Measurements from ENCODE around the gene STIP1. TPM values are rescaled to one million over a fixed set of nuclear protein-coding genes. Genes with fewer than 3 reads are reported as not detected.

Gene STIP1
- total and polyA plus RNA-seq, 10 of the 15 experiments (the other 5 are each of a cell fraction or from before 2014, with no cell fraction given), result 25.2 to 291 (median 191) TPM

DNA sequence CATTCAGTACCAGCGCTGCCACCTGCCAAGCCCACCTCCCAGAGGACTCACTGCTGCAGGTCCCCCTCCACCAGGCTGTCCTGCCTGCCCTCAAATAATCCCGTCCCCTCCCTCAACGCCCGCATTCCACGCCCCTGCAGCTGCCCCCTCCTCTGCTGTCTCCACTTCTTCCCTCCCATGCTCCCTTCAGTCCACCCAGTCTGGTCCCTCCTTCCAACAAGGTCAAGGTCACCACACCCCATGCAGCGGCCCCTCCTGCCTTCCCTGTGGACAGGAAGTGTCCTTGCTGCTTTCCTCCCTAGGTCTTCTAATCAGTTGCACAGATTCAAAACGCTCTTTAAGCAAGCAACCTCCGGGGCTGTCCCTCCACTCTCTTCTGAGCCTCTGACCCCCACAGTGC lies 32.2 kb upstream of the STIP1 start:
- BruUV-seq (replicated peaks), result no TSS peak

More for the DNA sequence above, 32.2 kb upstream of the STIP1 start:
- TF ChIP-seq, protein P1, sequence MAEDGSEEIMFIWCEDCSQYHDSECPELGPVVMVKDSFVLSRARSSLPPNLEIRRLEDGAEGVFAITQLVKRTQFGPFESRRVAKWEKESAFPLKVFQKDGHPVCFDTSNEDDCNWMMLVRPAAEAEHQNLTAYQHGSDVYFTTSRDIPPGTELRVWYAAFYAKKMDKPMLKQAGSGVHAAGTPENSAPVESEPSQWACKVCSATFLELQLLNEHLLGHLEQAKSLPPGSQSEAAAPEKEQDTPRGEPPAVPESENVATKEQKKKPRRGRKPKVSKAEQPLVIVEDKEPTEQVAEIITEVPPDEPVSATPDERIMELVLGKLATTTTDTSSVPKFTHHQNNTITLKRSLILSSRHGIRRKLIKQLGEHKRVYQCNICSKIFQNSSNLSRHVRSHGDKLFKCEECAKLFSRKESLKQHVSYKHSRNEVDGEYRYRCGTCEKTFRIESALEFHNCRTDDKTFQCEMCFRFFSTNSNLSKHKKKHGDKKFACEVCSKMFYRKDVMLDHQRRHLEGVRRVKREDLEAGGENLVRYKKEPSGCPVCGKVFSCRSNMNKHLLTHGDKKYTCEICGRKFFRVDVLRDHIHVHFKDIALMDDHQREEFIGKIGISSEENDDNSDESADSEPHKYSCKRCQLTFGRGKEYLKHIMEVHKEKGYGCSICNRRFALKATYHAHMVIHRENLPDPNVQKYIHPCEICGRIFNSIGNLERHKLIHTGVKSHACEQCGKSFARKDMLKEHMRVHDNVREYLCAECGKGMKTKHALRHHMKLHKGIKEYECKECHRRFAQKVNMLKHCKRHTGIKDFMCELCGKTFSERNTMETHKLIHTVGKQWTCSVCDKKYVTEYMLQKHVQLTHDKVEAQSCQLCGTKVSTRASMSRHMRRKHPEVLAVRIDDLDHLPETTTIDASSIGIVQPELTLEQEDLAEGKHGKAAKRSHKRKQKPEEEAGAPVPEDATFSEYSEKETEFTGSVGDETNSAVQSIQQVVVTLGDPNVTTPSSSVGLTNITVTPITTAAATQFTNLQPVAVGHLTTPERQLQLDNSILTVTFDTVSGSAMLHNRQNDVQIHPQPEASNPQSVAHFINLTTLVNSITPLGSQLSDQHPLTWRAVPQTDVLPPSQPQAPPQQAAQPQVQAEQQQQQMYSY (CRISPR knock-in tag; IDR thresholded peaks at IDR 0.05), result no peak
- TF ChIP-seq MEF2B (IDR thresholded peaks at IDR 0.05; ENCODE audit: partially characterized antibody, poor library complexity, severe bottlenecking) (no peak), TCF3 (IDR thresholded peaks at IDR 0.05; ENCODE audit: borderline replicate concordance, insufficient read depth, low read depth, low read length) (no peak), MTA3 (IDR thresholded peaks at IDR 0.05; ENCODE audit: borderline replicate concordance, low read length) (no peak), BHLHE40 (IDR thresholded peaks at IDR 0.05; ENCODE audit: borderline replicate concordance in 1 of 2, low read depth in 2 of 2, low read length in 1 of 2) (no peak), BACH1 (IDR thresholded peaks at IDR 0.05; ENCODE audit: borderline replicate concordance) (no peak), MTA2 (IDR thresholded peaks at IDR 0.05; ENCODE audit: low read depth) (no peak)
- TF ChIP-seq, protein P2, sequence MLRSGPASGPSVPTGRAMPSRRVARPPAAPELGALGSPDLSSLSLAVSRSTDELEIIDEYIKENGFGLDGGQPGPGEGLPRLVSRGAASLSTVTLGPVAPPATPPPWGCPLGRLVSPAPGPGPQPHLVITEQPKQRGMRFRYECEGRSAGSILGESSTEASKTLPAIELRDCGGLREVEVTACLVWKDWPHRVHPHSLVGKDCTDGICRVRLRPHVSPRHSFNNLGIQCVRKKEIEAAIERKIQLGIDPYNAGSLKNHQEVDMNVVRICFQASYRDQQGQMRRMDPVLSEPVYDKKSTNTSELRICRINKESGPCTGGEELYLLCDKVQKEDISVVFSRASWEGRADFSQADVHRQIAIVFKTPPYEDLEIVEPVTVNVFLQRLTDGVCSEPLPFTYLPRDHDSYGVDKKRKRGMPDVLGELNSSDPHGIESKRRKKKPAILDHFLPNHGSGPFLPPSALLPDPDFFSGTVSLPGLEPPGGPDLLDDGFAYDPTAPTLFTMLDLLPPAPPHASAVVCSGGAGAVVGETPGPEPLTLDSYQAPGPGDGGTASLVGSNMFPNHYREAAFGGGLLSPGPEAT (IDR thresholded peaks at IDR 0.05; ENCODE audit: low read depth), result no peak
- TF ChIP-seq, protein P3, sequence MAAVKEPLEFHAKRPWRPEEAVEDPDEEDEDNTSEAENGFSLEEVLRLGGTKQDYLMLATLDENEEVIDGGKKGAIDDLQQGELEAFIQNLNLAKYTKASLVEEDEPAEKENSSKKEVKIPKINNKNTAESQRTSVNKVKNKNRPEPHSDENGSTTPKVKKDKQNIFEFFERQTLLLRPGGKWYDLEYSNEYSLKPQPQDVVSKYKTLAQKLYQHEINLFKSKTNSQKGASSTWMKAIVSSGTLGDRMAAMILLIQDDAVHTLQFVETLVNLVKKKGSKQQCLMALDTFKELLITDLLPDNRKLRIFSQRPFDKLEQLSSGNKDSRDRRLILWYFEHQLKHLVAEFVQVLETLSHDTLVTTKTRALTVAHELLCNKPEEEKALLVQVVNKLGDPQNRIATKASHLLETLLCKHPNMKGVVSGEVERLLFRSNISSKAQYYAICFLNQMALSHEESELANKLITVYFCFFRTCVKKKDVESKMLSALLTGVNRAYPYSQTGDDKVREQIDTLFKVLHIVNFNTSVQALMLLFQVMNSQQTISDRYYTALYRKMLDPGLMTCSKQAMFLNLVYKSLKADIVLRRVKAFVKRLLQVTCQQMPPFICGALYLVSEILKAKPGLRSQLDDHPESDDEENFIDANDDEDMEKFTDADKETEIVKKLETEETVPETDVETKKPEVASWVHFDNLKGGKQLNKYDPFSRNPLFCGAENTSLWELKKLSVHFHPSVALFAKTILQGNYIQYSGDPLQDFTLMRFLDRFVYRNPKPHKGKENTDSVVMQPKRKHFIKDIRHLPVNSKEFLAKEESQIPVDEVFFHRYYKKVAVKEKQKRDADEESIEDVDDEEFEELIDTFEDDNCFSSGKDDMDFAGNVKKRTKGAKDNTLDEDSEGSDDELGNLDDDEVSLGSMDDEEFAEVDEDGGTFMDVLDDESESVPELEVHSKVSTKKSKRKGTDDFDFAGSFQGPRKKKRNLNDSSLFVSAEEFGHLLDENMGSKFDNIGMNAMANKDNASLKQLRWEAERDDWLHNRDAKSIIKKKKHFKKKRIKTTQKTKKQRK (IDR thresholded peaks at IDR 0.05; ENCODE audit: low read depth, low read length), result no peak
- TF ChIP-seq, protein P4, sequence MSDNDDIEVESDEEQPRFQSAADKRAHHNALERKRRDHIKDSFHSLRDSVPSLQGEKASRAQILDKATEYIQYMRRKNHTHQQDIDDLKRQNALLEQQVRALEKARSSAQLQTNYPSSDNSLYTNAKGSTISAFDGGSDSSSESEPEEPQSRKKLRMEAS (IDR thresholded peaks at IDR 0.05; ENCODE audit: low read depth, low read length), result no peak
- TF ChIP-seq, protein P5, sequence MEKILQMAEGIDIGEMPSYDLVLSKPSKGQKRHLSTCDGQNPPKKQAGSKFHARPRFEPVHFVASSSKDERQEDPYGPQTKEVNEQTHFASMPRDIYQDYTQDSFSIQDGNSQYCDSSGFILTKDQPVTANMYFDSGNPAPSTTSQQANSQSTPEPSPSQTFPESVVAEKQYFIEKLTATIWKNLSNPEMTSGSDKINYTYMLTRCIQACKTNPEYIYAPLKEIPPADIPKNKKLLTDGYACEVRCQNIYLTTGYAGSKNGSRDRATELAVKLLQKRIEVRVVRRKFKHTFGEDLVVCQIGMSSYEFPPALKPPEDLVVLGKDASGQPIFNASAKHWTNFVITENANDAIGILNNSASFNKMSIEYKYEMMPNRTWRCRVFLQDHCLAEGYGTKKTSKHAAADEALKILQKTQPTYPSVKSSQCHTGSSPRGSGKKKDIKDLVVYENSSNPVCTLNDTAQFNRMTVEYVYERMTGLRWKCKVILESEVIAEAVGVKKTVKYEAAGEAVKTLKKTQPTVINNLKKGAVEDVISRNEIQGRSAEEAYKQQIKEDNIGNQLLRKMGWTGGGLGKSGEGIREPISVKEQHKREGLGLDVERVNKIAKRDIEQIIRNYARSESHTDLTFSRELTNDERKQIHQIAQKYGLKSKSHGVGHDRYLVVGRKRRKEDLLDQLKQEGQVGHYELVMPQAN (conservative IDR thresholded peaks at IDR 0.05), result no peak
- H3K27me3 ChIP-seq (replicated peaks in 1 of 2; ENCODE audit: control insufficient read depth in 2 of 2, insufficient read depth in 2 of 2, low read length in 1 of 2), result no peaks in the 10 kb centered on the region
- FAIRE-seq (no peak), ATAC-seq (no peak), DNase-seq (ENCODE audit: low read depth, low spot score) (no peak)
- ChIA-PET RAD21 (ENCODE audit: unreplicated experiment) (no interaction called here), SMC1A (ENCODE audit: uncharacterized antibody, unreplicated experiment) (no interaction called here), POLR2A (no interaction called here), CTCF (interaction anchor here (1.2 kb wide), 1 partner anchor 10 kb away, joined by 6 read pairs; no protein-coding TSS in a partner anchor)
- no peaks in the 10 kb centered on the region for H4K20me1 ChIP-seq (ENCODE audit: control insufficient read depth, insufficient read depth)
- H3K9me3 ChIP-seq (replicated peaks; ENCODE audit: control insufficient read depth, insufficient read depth, low read length), result no peaks in the 10 kb centered on the region
- H3K4me1 ChIP-seq (ENCODE audit: control insufficient read depth, insufficient read depth, low read length), result no peaks in the 10 kb centered on the region
- no peaks in the 10 kb centered on the region for H3K36me3 ChIP-seq (ENCODE audit: control insufficient read depth in 2 of 2, insufficient read depth in 2 of 2, low read length in 1 of 2)
- WGBS (ENCODE audit: insufficient coverage, insufficient replicate concordance, low lambda C conversion rate, missing lambda C conversion rate), result 15% methylated on average over 8 of the region's 8 CpGs
- H3K79me2 ChIP-seq (ENCODE audit: control insufficient read depth, insufficient read depth, low read length), result no peaks in the 10 kb centered on the region
- in situ Hi-C loops (cut with MboI), result no loop called here
- no peak overlapping the region for H3K9ac ChIP-seq (ENCODE audit: control insufficient read depth, insufficient read depth, low read length)
- H2AFZ ChIP-seq (ENCODE audit: control insufficient read depth, low read depth, low read length), result no peak overlapping the region
- intact Hi-C loops (cut with micrococcal nuclease; ENCODE audit: unreplicated experiment), result no loop called here
- no peak overlapping the region for H3K4me2 ChIP-seq (ENCODE audit: control insufficient read depth, insufficient read depth)
- no peak overlapping the region for H3K27ac ChIP-seq (ENCODE audit: control insufficient read depth, insufficient read depth)
- H3K4me3 ChIP-seq, result no peak overlapping the region

All from GM12878 (cell line).